ENCODE results near the gene CHST2. TPM values are rescaled to one million over a fixed set of nuclear protein-coding genes. Genes with fewer than 3 reads are reported as not detected.
"Not testable (repeated sequence)": the region's sequence is repeated elsewhere in the genome, so short reads cannot be mapped to it uniquely, and the experiment has no call there.

The CHST2 gene
- total RNA-seq, 1 experiment from 2014 or later, result 2.6 TPM

- DNase-seq, result no peak
- Histone ChIP-seq H3K9me3 (replicated peaks) (no peaks in the 10 kb centered on the region), H3K4me3 (no peak overlapping the region), H3K27me3 (no peaks in the 10 kb centered on the region), H3K27ac (no peak overlapping the region), H3K36me3 (no peaks in the 10 kb centered on the region), H3K4me1 (peaks cover 11% of the 10 kb centered on the region)
Measured at GRCh38 chr3:143163562-143164100, 44.1 kb downstream of the CHST2 start.

- no peaks in the 10 kb centered on the region for H3K9me3 ChIP-seq (replicated peaks)
- H3K27ac ChIP-seq, result no peak overlapping the region
- H3K27me3 ChIP-seq, result no peaks in the 10 kb centered on the region
- H3K36me3 ChIP-seq, result no peaks in the 10 kb centered on the region
- no peaks in the 10 kb centered on the region; the same call in 1 of the 2 replicates for H3K4me1 ChIP-seq
- DNase-seq, result no peak
- no peak overlapping the region for H3K4me3 ChIP-seq
Measured at GRCh38 chr3:143165211-143165610, 45.6 kb downstream of the CHST2 start.

GRCh38 chr3:143165612-143166285 is 46.2 kb downstream of the CHST2 start:
- not testable (repeated sequence) for DNase-seq, H3K27ac ChIP-seq, H3K4me3 ChIP-seq

GRCh38 chr3:143166376-143166775 is 46.8 kb downstream of the CHST2 start:
- H3K27ac ChIP-seq, result no peak overlapping the region
- no peak for DNase-seq

More at GRCh38 chr3:143165612-143166285, 46.2 kb downstream of the CHST2 start:
- not testable (repeated sequence) for H3K9me3 ChIP-seq (replicated peaks); H3K4me1 ChIP-seq; H3K27me3 ChIP-seq; H3K36me3 ChIP-seq

GRCh38 chr3:143167969-143168854 is 48.6 kb downstream of the CHST2 start:
- no peaks in the 10 kb centered on the region for H3K27me3 ChIP-seq
- no peak overlapping the region for H3K27ac ChIP-seq
- no peak overlapping the region for H3K4me3 ChIP-seq
- no peaks in the 10 kb centered on the region for H3K4me1 ChIP-seq
- peaks cover 5% of the 10 kb centered on the region; the same call in 1 of the 2 replicates for H3K9me3 ChIP-seq (replicated peaks)
- no peak for DNase-seq
- no peaks in the 10 kb centered on the region for H3K36me3 ChIP-seq

More at GRCh38 chr3:143166376-143166775, 46.8 kb downstream of the CHST2 start:
- no peaks in the 10 kb centered on the region for H3K4me1 ChIP-seq
- H3K36me3 ChIP-seq, result no peaks in the 10 kb centered on the region
- no peak overlapping the region for H3K4me3 ChIP-seq
- H3K27me3 ChIP-seq, result no peaks in the 10 kb centered on the region
- no peaks in the 10 kb centered on the region for H3K9me3 ChIP-seq (replicated peaks)

GRCh38 chr3:143168855-143169192 is 49.3 kb downstream of the CHST2 start:
- no peak overlapping the region for H3K4me3 ChIP-seq
- no peaks in the 10 kb centered on the region for H3K4me1 ChIP-seq
- no peak overlapping the region for H3K27ac ChIP-seq
- no peaks in the 10 kb centered on the region for H3K27me3 ChIP-seq
- H3K36me3 ChIP-seq, result no peaks in the 10 kb centered on the region
- no peak for DNase-seq
- H3K9me3 ChIP-seq (replicated peaks), result peaks cover 8% of the 10 kb centered on the region; the same call in 1 of the 2 replicates

- no peak for DNase-seq
- H3K27me3 ChIP-seq, result no peaks in the 10 kb centered on the region
- H3K9me3 ChIP-seq (replicated peaks), result peaks cover 8% of the 10 kb centered on the region; the same call in 1 of the 2 replicates
- H3K4me1 ChIP-seq, result no peaks in the 10 kb centered on the region
- H3K36me3 ChIP-seq, result no peaks in the 10 kb centered on the region
- no peak overlapping the region for H3K27ac ChIP-seq
- no peak overlapping the region for H3K4me3 ChIP-seq
Measured at GRCh38 chr3:143170074-143170473, 50.5 kb downstream of the CHST2 start.

GRCh38 chr3:143170676-143171075 is 51.1 kb downstream of the CHST2 start:
- Histone ChIP-seq H3K4me1 (no peaks in the 10 kb centered on the region), H3K4me3 (no peak overlapping the region), H3K36me3 (no peaks in the 10 kb centered on the region), H3K27ac (no peak overlapping the region), H3K9me3 (replicated peaks) (peaks cover 8% of the 10 kb centered on the region; the same call in 1 of the 2 replicates), H3K27me3 (no peaks in the 10 kb centered on the region)
- peak; percentile 5 to 27 for DNase-seq

GRCh38 chr3:143171141-143171980 is 51.8 kb downstream of the CHST2 start:
- Histone ChIP-seq H3K9me3 (replicated peaks) (peaks cover 8% of the 10 kb centered on the region; the same call in 1 of the 2 replicates), H3K27ac (no peak overlapping the region)
- DNase-seq, result no peak

GRCh38 chr3:143172062-143172794 is 52.7 kb downstream of the CHST2 start:
- Histone ChIP-seq H3K36me3 (no peaks in the 10 kb centered on the region), H3K27me3 (no peaks in the 10 kb centered on the region), H3K27ac (no peak overlapping the region), H3K4me3 (no peak overlapping the region), H3K4me1 (no peaks in the 10 kb centered on the region), H3K9me3 (replicated peaks) (peaks cover 8% of the 10 kb centered on the region; the same call in 1 of the 2 replicates)
- DNase-seq, result no peak

More at GRCh38 chr3:143171141-143171980, 51.8 kb downstream of the CHST2 start:
- Histone ChIP-seq H3K4me3 (no peak overlapping the region), H3K27me3 (no peaks in the 10 kb centered on the region), H3K4me1 (no peaks in the 10 kb centered on the region), H3K36me3 (no peaks in the 10 kb centered on the region)

GRCh38 chr3:143172795-143173145 is 53.2 kb downstream of the CHST2 start:
- H3K4me3 ChIP-seq, result no peak overlapping the region
- H3K36me3 ChIP-seq, result no peaks in the 10 kb centered on the region
- no peak for DNase-seq
- no peaks in the 10 kb centered on the region for H3K4me1 ChIP-seq
- no peaks in the 10 kb centered on the region for H3K27me3 ChIP-seq
- H3K27ac ChIP-seq, result no peak overlapping the region
- peaks cover 8% of the 10 kb centered on the region; the same call in 1 of the 2 replicates for H3K9me3 ChIP-seq (replicated peaks)

- peaks cover 8% of the 10 kb centered on the region; the same call in 1 of the 2 replicates for H3K9me3 ChIP-seq (replicated peaks)
- H3K4me3 ChIP-seq, result no peak overlapping the region
- no peaks in the 10 kb centered on the region for H3K27me3 ChIP-seq
- H3K27ac ChIP-seq, result no peak overlapping the region
- no peak for DNase-seq
- H3K4me1 ChIP-seq, result no peaks in the 10 kb centered on the region
- H3K36me3 ChIP-seq, result no peaks in the 10 kb centered on the region
Measured at GRCh38 chr3:143173242-143173641, 53.7 kb downstream of the CHST2 start.

All from SJCRH30 (cell line).